Vagina (tissue), 2 donors: ENCODE data around the gene TRAPPC2L.

Experiments
- POLR2A ChIP-seq, 2 donors: fragments of 450-650 bp; IDR thresholded peaks; one replicate each; pipeline ENCODE4 v1.6.1; 2017; ENCODE audit warnings: antibody characterized with exemption in 2 of 2, mild to moderate bottlenecking in 2 of 2, moderate library complexity in 2 of 2
- TF ChIP-seq, protein P1 (sequence below), 3 experiments: fragments of 450-650 bp in 2 of 3; fragments of 200-600 bp in 1 of 3; sonication (generic) in 1 of 3; IDR thresholded peaks; one replicate each; pipeline ENCODE4 v1.5.1; 2017 to 2019; ENCODE audit warnings: antibody characterized with exemption in 3 of 3, mild to moderate bottlenecking in 2 of 3, moderate library complexity in 2 of 3

DNA sequence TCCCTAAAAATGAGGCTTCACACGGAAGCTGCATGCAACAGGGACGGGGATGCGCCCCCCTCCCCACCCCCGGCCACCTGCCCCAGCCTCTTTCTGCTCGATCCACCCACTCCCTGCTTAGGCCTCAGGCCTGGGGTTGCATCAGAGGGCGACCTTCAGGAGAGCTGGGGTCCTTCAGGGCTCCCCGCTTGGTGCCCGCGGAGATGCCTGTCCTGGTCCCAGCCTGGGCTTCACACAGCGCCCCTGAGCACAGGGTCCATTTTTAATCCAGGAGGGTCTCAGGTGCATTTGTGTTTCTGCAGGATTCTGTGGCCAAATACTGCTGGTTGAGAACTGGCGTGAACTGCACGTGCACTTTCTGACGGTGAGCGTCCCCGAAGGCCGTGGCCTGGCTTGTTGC, 37.8 kb upstream of the TRAPPC2L start:
- TF ChIP-seq, protein P1, sequence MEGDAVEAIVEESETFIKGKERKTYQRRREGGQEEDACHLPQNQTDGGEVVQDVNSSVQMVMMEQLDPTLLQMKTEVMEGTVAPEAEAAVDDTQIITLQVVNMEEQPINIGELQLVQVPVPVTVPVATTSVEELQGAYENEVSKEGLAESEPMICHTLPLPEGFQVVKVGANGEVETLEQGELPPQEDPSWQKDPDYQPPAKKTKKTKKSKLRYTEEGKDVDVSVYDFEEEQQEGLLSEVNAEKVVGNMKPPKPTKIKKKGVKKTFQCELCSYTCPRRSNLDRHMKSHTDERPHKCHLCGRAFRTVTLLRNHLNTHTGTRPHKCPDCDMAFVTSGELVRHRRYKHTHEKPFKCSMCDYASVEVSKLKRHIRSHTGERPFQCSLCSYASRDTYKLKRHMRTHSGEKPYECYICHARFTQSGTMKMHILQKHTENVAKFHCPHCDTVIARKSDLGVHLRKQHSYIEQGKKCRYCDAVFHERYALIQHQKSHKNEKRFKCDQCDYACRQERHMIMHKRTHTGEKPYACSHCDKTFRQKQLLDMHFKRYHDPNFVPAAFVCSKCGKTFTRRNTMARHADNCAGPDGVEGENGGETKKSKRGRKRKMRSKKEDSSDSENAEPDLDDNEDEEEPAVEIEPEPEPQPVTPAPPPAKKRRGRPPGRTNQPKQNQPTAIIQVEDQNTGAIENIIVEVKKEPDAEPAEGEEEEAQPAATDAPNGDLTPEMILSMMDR (IDR thresholded peaks at IDR 0.05): no peak
- TF ChIP-seq POLR2A (IDR thresholded peaks at IDR 0.05): no peak
